ENCODE results near the gene BBLN. TPM values are rescaled to one million over a fixed set of nuclear protein-coding genes. Genes with fewer than 3 reads are reported as not detected.

Gene BBLN
- total RNA-seq, 1 donor from 2014 or later = 36.1 TPM

- ATAC-seq (no peak), DNase-seq (ENCODE audit: missing footprints) (peak; percentile 28)
- intact Hi-C loops (cut with DNase I) = no loop called here
These were observed 6.8 kb upstream of the BBLN start for GRCh38 chr9:128153060-128153946.

DNA sequence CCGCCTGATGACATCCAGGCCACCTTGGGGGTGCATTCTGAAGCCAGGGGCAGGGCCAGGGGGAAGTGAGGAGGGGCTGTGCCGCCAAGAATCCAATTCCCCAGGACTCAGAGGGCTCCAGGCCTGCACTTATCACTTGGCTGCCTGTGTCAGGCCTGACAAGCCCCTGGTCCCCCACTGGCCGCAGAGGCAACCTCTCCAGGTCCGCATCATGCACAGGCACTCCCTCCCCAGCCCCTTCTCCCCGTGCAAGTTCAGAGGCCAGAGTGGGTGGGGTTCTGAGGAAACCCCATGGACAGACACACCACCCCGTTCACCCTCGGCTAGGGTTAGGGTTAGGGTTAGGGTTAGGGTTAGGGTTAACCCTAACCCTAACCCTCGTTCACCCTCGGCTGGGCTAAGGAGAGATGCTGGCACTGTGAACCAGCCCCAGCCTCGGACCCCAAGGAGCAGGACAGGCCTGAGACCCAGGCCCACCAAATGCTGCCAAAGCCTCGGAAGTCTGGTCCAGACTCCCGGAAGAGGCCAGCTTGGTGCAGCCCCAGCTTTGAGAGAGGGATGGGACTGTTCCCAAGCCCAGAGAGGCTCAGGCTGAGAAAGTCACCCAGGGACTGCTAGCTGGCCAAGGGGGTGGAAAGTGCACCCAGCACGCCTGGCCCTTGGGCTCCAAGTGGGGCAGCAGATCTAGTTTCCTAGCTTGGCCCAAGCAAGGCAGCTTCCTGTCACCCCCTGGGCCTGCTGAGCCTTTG, 5.9 kb upstream of the BBLN start:
- DNase-seq (ENCODE audit: missing footprints) = peak; percentile 32
- ATAC-seq = no peak

DNA sequence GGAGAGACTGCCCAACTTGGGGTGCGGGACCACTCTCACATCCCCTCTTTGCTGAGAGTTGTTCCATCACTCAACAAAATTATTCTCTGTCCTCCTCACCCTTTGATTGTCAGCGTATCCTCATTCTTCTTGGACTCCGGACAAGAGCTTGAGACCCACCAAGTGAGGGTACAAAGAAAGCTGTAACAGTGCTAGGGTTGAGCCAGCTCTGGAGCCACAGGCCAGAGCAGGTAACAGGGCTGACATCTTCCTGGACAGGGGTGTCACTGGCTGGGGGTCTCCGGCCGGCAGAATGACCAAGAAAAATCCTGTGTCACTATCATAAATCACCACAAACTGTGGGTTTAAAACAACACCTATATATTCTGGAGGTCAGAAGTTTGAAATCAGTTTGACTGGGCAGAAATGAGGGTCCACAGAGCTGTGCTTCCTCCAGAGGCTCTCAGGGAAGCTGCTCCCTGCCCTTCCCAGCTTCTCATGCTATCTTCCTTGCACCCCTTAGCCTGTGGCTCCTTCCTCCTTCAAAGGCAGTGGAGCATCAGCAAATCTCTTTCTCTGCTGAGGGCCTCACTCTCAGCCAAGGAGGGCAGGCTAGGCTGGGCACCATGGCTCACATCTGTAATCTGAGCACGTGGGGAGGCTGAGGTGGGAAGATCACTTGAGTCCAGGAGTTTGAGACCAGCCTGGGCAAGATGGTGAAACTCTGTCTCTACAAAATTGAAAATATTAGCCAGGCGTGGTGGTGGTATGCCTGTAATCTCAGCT, 4.1 kb upstream of the BBLN start:
- intact Hi-C loops (cut with DNase I) = no loop called here
- peak; percentile 42 for DNase-seq (ENCODE audit: missing footprints)
- no peak for ATAC-seq

More for the DNA sequence above, 5.9 kb upstream of the BBLN start:
- intact Hi-C loops (cut with DNase I) = no loop called here

DNA sequence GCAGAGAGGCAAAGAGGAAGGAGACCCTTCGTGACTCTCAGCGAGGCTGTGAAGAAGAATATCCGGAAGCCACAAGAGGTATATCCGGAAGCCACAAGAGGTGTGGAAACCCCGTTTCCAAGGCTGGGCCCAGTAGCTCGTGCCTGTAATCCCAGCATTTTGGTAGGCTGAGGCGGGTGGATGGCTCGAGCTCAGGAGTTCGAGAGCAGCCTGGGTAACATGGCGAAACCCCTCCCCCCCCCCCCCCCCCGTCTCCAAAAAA, 612 bp upstream of the BBLN start:
- ATAC-seq = peak; percentile 0
- intact Hi-C loops (cut with DNase I) = no loop called here

DNA sequence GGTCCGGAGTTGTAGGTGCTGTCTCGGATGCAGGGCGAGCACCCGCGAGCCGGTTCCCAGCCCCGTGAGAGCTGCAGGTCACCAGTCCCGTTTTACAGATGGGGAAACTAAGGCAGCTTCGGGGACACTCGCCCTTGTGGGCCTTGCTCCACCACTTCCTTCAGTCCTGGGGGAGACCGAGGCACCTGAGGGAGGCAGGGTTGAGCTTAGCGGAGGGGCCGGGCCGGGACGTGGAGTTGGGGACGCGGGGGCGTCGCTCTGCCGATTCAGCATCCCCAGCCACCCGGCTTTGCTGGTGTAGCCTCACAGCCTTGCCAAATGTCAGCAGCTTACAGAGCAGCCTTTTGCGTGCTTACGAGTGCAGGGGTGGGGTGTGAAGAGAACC, 530 bp downstream of the BBLN start:
- intact Hi-C loops (cut with DNase I) = loop anchor here (2.0 kb wide), 1 partner anchor 34 kb away; the partner anchor contains the start of gene PTGES2
- peak; percentile 5 for ATAC-seq
- no peak for DNase-seq (ENCODE audit: missing footprints)

More for the DNA sequence above, 612 bp upstream of the BBLN start:
- no peak for DNase-seq (ENCODE audit: missing footprints)

- intact Hi-C loops (cut with DNase I) = loop anchor here (2.0 kb wide), 1 partner anchor 35 kb away; the partner anchor contains the start of gene PTGES2
- DNase-seq (ENCODE audit: missing footprints) = peak; percentile 15
- ATAC-seq = no peak
These were observed 1.3 kb downstream of the BBLN start for GRCh38 chr9:128161215-128161902.

GRCh38 chr9:128162215-128163026, 2.4 kb downstream of the BBLN start:
- peak; percentile 15 for ATAC-seq
- DNase-seq (ENCODE audit: missing footprints) = peak; percentile 76
- intact Hi-C loops (cut with DNase I) = no loop called here

DNA sequence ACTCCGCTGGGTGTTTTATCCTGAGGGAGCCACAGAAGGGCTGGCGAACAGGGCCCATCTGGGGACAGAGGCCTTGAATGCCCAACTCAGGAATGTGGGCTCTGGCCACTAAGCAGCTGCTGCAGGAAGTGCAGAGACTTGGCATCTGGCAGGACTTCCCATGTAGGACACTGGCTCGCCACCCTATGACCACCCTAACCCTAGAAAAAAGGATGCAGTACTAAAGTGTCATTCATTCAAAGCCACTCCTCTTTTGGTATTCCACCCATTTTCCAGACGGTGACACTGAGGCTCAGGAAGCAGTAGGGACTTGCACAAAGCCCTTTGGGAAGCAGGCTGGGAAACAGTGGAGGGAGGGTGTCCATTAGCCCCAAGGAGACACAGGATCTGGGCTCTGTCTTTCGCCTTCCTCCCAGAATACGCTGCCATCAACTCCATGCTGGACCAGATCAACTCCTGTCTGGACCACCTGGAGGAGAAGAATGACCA, 3.0 kb downstream of the BBLN start:
- intact Hi-C loops (cut with DNase I) = no loop called here
- ATAC-seq (no peak), DNase-seq (ENCODE audit: missing footprints) (no peak)

GRCh38 chr9:128163523-128164306, 3.6 kb downstream of the BBLN start:
- intact Hi-C loops (cut with DNase I) = no loop called here
- ATAC-seq = no peak
- peak; percentile 56 for DNase-seq (ENCODE audit: missing footprints)

DNA sequence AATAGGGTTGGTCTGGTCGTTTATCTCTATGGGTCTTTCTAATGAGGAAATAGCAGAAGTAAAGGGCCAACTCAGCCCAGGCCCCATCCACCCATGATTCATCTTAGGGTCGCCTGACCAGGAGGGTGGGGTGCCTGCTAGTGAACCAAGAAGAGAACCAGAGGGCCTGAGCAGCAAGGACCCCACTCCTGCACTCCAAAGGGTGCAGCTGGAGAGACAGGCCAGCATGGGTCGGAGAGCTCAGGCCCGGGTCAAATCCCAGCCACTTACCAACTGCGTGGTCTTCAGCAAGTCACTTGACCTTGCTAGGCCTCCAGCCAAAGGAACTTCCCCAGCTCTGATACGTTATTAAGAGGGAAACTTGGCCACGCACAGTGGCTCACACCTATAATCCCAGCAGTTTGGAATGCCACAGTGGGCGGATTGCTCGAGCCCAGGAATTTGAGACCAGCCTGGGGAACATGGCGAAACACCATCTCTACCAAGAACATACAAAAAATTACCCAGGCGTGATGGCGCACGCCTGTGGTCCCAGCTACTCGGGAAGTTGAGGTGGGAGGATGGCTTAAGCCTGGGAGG, 4.3 kb downstream of the BBLN start:
- intact Hi-C loops (cut with DNase I) = no loop called here
- ATAC-seq (no peak), DNase-seq (ENCODE audit: missing footprints) (peak; percentile 32)

- DNase-seq (ENCODE audit: missing footprints) = peak; percentile 22
- no peak for ATAC-seq
- intact Hi-C loops (cut with DNase I) = no loop called here
These were observed 6.1 kb downstream of the BBLN start for GRCh38 chr9:128166169-128166568.

DNA sequence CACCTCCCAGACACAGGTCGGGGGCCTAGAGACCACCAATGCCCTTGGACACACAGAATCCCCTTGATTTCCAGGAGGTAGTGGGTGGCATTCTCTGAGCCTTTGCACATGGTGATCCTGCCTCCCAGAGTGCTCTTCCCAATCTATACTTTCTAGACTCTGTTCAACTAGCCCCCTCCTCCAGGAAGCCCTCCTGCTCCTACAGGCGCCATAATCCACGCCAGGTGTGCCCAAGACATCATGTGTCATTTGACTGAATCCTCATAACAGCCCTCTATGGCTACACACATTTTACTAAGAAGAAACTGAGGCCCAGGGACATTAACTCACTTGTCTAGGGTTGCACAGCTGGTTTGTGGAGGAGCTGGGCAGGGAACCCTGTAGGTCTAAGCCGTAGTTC, 7.1 kb downstream of the BBLN start:
- DNase-seq (ENCODE audit: missing footprints) (peak; percentile 25), ATAC-seq (no peak)
- intact Hi-C loops (cut with DNase I) = no loop called here

- intact Hi-C loops (cut with DNase I) = no loop called here
- ATAC-seq = no peak
- no peak for DNase-seq (ENCODE audit: missing footprints)
These were observed 8.8 kb downstream of the BBLN start for GRCh38 chr9:128168731-128169308.

- intact Hi-C loops (cut with DNase I) = no loop called here
- no peak for ATAC-seq
- DNase-seq (ENCODE audit: missing footprints) = peak; percentile 18
These were observed 9.4 kb downstream of the BBLN start for GRCh38 chr9:128169492-128169891.

GRCh38 chr9:128169925-128170324, 9.9 kb downstream of the BBLN start:
- intact Hi-C loops (cut with DNase I) = no loop called here
- DNase-seq (ENCODE audit: missing footprints) (peak; percentile 4), ATAC-seq (no peak)

DNA sequence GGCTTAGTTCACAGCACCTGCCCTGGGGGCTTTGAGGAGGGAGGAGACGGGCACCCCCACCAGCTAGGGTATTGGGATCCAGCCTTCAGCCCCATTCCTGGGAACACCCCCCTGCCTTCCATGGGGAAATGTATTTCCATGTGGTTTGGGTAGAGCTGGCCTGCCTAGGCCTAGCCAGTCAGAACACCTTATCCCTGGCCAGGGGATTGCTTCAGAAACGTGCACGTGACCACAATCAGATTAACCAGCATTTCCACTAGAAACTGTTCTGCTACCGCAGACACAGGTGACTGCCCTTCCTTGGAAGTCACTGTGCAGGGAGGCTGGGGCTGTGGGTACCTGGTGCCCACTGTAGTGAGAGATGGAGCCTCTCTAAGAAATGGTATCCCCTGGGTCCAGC, 14.0 kb downstream of the BBLN start:
- ATAC-seq (no peak), DNase-seq (ENCODE audit: missing footprints) (peak; percentile 13)
- intact Hi-C loops (cut with DNase I) = no loop called here

All from Right ventricle myocardium inferior (tissue), 1 donor.